K562 (cell line): ENCODE data around the gene CELSR1.

Source experiments
- SP2 ChIP-seq: IDR thresholded peaks from 2 replicates; pipeline ENCODE4 v1.6.1; 2011; ENCODE audit warnings: mild to moderate bottlenecking, low read depth, low read length, moderate library complexity; ENCODE audit not compliant: poor library complexity, severe bottlenecking; ENCODE audit errors: extremely low read depth
- TF ChIP-seq, protein P1 (sequence below), 3 experiments: IDR thresholded peaks in 2 of 3; conservative IDR thresholded peaks in 1 of 3; 2 replicates each; pipeline ENCODE4 v1.5.1; 2011 to 2012; ENCODE audit warnings: low read length in 3 of 3, mild to moderate bottlenecking in 3 of 3, control low read depth in 2 of 3, improper control_type of control experiment in 1 of 3, inconsistent platforms in 1 of 3, low read depth in 1 of 3, mixed read lengths in 1 of 3, moderate library complexity in 1 of 3; ENCODE audit not compliant: insufficient read depth in 2 of 3
- TF ChIP-seq, protein P2 (sequence below): sonication (generic); formaldehyde crosslinking; IDR thresholded peaks from 2 replicates; pipeline ENCODE4 v1.8.1; 2022; ENCODE audit warnings: missing genetic modification reagents

DNA sequence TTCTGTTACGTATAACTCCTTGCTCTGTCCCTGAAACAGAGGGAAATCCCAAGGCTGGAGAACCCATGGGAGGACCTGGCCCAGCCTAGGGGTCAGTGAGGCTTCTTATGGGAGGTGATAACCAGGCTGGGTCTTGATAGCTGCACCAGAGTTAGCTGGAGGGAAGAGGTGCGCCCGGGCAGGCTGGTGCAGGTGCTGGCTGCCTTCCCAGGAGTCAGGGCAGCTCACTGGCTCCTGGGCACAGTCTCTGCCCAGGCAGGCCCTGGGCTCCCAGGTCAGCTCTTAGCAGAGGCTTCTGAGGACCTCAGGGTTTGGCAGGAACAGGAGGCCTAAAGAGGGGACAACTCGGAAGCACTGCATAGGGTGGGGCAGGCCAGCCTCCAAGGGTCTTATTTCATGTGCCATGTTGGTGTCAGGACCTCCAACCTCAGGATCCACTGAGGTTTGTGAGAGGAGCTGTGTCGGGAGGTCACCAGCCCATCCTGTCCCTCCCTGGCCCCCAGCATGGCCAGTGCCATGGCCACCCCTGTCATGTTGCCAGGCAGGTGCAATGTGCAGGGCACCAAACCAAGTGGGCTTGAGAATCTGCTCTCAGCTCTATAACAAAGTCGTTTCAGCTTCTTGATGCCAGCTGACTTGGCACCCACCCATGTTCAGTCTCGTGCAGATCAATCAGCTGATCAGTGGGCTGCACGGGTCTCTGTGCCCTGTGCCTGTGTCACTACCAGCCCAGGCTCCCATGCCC is 20.5 kb upstream of the CELSR1 start:
- TF ChIP-seq, protein P1, sequence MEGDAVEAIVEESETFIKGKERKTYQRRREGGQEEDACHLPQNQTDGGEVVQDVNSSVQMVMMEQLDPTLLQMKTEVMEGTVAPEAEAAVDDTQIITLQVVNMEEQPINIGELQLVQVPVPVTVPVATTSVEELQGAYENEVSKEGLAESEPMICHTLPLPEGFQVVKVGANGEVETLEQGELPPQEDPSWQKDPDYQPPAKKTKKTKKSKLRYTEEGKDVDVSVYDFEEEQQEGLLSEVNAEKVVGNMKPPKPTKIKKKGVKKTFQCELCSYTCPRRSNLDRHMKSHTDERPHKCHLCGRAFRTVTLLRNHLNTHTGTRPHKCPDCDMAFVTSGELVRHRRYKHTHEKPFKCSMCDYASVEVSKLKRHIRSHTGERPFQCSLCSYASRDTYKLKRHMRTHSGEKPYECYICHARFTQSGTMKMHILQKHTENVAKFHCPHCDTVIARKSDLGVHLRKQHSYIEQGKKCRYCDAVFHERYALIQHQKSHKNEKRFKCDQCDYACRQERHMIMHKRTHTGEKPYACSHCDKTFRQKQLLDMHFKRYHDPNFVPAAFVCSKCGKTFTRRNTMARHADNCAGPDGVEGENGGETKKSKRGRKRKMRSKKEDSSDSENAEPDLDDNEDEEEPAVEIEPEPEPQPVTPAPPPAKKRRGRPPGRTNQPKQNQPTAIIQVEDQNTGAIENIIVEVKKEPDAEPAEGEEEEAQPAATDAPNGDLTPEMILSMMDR (IDR thresholded peaks at IDR 0.05 in 2 of 3, conservative IDR thresholded peaks at IDR 0.05 in 1 of 3; ENCODE audit: insufficient read depth in 2 of 3, low read depth in 1 of 3, low read length in 3 of 3) = no peak
- TF ChIP-seq, protein P2, sequence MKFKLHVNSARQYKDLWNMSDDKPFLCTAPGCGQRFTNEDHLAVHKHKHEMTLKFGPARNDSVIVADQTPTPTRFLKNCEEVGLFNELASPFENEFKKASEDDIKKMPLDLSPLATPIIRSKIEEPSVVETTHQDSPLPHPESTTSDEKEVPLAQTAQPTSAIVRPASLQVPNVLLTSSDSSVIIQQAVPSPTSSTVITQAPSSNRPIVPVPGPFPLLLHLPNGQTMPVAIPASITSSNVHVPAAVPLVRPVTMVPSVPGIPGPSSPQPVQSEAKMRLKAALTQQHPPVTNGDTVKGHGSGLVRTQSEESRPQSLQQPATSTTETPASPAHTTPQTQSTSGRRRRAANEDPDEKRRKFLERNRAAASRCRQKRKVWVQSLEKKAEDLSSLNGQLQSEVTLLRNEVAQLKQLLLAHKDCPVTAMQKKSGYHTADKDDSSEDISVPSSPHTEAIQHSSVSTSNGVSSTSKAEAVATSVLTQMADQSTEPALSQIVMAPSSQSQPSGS (CRISPR knock-in tag) = no peak
- no peak for TF ChIP-seq SP2
